Stimulated activated CD8-positive, alpha-beta memory T cell treated with anti-CD3 and anti-CD28 coated beads, Interleukin-4, amount 100 ng/mL, for 1 hour (primary cell): Measurements from ENCODE around the gene TPM2.

ENCODE experiments used
- DNase-seq, 2 donors: peaks; one replicate each; pipeline ENCODE4 v3.0.0-alpha.2; 2020; ENCODE audit warnings: low read depth in 2 of 2, low spot score in 1 of 2

TPM2 gene

GRCh38 chr9:35679766-35680330 lies 9.9 kb downstream of the TPM2 start:
- DNase-seq: no peak

DNA sequence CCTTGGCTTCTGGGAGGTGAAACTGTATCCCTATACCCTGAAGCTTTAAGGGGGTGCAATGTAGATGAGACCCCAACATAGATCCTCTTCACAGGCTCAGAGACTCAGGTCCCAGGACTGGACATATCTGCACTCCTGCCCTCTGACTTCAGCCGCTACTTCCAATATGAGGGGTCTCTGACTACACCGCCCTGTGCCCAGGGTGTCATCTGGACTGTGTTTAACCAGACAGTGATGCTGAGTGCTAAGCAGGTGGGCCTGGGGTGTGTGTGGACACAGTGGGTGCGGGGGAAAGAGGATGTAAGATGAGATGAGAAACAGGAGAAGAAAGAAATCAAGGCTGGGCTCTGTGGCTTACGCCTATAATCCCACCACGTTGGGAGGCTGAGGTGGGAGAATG lies 10.6 kb downstream of the TPM2 start:
- DNase-seq: no peak

DNA sequence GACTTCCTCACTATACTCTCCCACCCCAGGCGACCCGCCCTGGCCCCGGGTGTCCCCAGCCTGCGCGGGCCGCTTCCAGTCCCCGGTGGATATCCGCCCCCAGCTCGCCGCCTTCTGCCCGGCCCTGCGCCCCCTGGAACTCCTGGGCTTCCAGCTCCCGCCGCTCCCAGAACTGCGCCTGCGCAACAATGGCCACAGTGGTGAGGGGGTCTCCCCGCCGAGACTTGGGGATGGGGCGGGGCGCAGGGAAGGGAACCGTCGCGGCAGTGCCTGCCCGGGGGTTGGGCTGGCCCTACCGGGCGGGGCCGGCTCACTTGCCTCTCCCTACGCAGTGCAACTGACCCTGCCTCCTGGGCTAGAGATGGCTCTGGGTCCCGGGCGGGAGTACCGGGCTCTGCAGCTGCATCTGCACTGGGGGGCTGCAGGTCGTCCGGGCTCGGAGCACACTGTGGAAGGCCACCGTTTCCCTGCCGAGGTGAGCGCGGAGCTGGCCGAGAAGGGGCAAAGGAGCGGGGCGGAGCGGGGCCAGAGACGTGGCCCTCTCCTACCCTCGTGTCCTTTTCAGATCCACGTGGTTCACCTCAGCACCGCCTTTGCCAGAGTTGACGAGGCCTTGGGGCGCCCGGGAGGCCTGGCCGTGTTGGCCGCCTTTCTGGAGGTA lies 13.9 kb downstream of the TPM2 start:
- no peak for DNase-seq

- DNase-seq: no peak
Measured at GRCh38 chr9:35675204-35675603, 14.5 kb downstream of the TPM2 start.

DNA sequence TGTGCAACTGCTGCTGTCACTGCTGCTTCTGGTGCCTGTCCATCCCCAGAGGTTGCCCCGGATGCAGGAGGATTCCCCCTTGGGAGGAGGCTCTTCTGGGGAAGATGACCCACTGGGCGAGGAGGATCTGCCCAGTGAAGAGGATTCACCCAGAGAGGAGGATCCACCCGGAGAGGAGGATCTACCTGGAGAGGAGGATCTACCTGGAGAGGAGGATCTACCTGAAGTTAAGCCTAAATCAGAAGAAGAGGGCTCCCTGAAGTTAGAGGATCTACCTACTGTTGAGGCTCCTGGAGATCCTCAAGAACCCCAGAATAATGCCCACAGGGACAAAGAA lies 15.7 kb downstream of the TPM2 start:
- DNase-seq: no peak

GRCh38 chr9:35673132-35674024 lies 16.3 kb downstream of the TPM2 start, which contains the start of gene CA9:
CA9 (plus strand) TSS chr9:35673928; CDS start chr9:35673960, 32 bp downstream.
- no peak for DNase-seq

GRCh38 chr9:35669331-35670145 lies 20.2 kb downstream of the TPM2 start:
- DNase-seq: no peak

DNA sequence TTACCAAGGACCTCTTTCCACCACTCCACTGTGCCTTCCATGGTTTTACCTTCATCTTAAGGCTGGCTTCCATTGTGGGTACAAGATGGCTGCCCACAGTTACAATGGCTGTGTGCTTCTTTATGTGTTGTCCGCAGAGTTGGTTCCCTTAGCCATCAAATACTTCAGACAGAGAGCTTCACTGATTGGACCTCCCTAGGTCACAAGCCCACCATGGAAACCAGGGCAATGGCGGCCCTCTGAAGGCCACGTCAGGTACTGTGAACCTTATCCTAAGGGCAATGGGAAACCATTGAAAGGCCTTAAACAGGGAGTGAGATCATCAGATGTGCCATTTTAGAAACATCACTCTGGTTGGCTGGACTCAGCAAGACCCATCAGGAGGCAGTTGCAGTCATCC lies 21.8 kb downstream of the TPM2 start:
- DNase-seq: no peak

DNA sequence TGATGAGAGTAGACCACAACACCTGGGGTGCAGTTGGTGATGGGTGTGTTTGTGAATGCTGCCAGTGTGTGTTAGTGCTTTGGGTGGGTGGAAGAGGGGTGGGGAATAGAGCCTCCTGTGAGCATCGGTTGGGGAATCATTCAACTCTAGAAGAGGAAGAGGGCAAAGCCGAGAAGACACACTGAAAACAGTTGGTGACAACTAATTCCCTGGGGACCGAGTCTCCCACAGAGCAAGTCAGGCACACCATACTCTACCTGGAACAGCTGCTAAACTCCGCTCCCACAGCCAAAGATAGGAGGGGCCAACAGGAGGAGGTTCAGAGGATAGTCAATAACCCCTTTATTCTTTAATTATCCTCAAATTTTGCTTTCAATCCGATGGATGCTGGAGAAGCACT lies 23.2 kb downstream of the TPM2 start:
- DNase-seq: no peak

GRCh38 chr9:35666045-35666444 lies 23.7 kb downstream of the TPM2 start:
- DNase-seq: no peak

- DNase-seq: no peak
Measured at GRCh38 chr9:35665471-35665818, 24.3 kb downstream of the TPM2 start.

GRCh38 chr9:35664531-35665470 lies 24.9 kb downstream of the TPM2 start, which contains the start of gene ARHGEF39:
ARHGEF39 (minus strand) TSS chr9:35665195; CDS start chr9:35665169, 26 bp downstream.
- peak in 1 of 2 donors; percentile 36 for DNase-seq

DNA sequence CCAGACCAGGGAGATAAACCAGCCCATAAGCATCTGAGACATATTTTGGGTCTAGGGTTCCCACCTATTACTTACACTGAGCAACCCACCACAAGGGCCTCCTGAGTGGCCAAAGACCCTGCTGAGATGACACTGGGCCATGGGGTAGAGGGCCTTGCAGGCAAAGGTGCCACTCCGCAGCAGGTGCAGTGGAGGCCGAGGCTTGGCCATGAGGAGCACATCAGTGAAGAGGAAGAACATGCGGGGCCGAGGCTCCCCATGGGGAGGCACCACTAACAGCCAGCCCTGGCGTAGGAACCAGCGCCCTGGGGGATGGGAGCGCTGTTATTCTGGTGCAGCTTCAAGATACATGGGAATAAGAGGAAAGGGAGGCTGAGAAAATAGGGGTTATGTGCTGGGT lies 27.3 kb downstream of the TPM2 start:
- DNase-seq: no peak

- no peak for DNase-seq
Measured at GRCh38 chr9:35661756-35662350, 27.9 kb downstream of the TPM2 start.

DNA sequence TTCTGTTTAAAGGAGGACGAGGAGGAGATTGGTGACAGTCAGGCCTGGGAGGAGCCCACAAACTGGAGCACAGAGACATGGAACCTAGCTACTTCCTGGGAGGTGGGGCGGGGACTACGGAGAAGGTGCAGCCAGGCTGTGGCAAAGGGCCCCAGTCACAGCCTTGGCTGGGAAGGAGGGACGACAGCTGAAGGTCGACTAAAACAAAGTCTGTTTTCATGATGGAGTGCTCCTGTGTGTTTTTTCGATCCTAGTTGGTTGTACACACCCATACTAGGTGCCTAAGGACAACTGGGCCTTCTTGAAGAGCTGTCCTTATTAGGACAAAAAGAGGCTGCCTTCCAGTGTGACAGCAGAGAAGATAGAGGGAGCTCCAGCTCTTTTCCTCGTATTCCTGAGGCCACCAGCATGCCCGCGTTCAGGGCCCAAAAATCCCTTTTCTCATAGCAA lies 28.7 kb downstream of the TPM2 start:
- no peak for DNase-seq

DNA sequence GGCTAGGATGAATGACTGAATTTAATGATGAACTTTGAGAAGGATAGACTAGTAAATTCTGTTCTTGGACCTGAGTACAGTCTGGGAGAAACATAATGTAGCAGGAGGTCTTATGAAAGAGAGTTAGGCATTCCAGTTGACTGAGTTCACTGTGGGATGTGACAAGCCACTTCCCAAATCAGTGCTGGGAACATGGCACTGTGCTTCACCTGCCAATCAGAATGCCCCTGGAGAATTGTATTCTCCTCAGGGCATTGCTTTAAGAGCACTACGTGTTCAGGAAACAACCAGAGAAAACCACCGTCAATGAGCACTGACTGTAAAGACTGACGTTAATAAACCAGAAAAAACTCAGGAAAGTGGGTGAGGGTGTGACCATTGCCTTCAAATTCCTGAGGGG lies 30.4 kb downstream of the TPM2 start:
- no peak for DNase-seq

GRCh38 chr9:35658968-35659220 lies 30.8 kb downstream of the TPM2 start:
- no peak for DNase-seq

GRCh38 chr9:35658137-35658967 lies 31.4 kb downstream of the TPM2 start, which contains the start of gene CCDC107:
CCDC107 (plus strand) TSS chr9:35658292; CDS start chr9:35658380, 88 bp downstream.
- peak; percentile 67 to 69 for DNase-seq

GRCh38 chr9:35657546-35658136 lies 32.1 kb downstream of the TPM2 start, which contains the start of gene RMRP:
RMRP (minus strand) TSS chr9:35658019.
- peak; percentile 48 to 77 for DNase-seq
